22Rv1 (cell line): ENCODE results near the gene HRH2.

ENCODE experiments used
- CTCF ChIP-seq: fragments of 450-650 bp; IDR thresholded peaks from 2 replicates; pipeline ENCODE4 v1.5.1; 2017; ENCODE audit warnings: mild to moderate bottlenecking
- ZFX ChIP-seq: fragments of 450-650 bp; IDR thresholded peaks from 2 replicates; pipeline ENCODE4 v1.6.1; 2017; ENCODE audit warnings: antibody characterized with exemption, borderline replicate concordance

GRCh38 chr5:175640106-175640775, 17.6 kb upstream of the HRH2 start:
- TF ChIP-seq CTCF (no peak), ZFX (no peak)
